Globus pallidus (tissue), 1 donor: Measurements from ENCODE around the gene GNA15.

Source experiments
- DNase-seq: peaks from one replicate; pipeline ENCODE4 v3.0.0-alpha.2; 2015; ENCODE audit warnings: low spot score

Gene GNA15

DNA sequence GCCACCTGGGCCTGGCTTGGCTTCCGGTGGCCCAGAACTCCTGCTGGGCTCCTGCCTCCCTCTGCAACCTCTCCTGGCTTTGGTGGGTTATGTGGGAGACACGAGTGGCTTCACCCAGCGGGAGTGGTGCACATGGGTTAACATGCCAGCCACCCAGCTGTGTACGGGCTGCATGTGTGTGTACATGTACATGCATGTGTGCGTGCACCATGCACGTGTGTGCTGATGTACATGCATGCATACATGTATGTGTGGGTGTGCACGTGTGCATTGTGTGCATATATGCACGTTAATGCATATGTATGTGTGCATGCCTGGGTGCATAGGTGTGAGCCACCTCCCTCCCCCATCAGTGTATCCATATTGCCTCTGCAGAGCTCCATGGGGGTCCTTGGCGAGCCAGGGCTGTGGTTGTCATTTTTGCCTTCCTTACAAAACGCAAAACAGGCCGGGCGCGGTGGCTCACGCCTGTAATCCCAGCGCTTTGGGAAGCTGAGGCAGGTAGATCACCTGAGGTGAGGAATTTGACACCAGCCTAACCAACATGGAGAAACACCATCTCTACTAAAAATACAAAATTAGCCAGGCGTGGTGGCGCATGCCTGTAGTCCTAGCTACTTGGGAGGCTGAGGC is 29.2 kb upstream of the GNA15 start:
- no peak for DNase-seq

DNA sequence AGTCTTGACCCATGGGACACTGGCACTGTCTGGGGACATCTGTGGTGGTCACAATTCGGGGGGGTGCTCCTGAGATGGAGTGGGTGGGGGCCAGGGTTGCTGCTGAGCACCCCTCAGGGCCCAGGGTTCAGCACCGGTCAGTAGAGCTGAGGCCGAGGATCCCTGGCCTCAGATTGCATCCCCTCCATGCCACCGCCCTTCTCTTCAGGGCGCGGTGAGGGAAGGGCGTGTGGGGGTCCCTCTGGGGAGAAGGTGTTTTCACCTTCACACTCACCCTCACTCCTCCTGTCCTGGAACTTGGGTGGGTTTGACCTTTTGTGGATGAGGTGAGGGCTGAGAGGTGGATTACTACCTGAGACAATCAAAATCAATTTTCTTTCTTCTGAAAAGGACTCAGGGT is 28.2 kb upstream of the GNA15 start:
- DNase-seq: no peak

DNA sequence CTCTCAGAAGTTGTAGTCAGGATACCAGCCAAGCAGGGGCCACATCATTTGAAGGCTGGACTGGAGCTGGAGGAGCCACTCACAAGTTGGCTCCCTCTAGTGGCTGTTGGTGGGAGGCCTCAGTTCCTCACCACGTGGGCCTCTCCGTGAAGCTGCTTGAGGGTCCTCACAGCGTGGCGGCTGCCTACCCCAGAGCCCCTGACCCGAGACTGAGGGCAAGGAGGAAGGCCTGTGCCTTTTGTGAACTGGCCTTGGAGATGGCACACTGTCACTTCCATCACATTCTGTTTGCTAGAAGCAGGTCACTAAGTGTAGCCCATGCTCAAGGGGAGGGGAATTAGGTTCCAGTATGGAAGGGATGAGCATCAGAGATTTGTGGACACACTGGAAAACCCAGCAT is 27.1 kb upstream of the GNA15 start:
- DNase-seq: no peak

DNA sequence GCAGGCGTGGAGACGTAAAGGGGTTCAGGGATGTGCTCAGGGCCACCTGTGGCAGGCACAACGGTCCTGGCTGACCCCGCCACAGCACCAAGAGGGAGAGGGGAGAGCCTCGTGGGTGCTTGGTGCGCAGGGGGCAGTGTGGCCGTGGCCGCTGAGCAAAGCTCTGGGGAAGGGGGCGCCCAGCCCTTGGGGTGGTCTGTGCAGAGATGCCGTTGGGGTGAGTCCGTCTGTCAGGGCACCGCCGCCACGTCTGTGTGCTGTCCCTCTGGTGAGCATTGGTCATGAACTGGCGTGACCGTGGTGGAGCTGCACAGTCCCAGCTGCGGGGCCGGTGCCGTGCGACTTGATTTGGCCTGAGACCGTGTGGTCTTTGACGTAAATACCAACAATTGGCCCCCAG is 26.3 kb upstream of the GNA15 start:
- no peak for DNase-seq

DNA sequence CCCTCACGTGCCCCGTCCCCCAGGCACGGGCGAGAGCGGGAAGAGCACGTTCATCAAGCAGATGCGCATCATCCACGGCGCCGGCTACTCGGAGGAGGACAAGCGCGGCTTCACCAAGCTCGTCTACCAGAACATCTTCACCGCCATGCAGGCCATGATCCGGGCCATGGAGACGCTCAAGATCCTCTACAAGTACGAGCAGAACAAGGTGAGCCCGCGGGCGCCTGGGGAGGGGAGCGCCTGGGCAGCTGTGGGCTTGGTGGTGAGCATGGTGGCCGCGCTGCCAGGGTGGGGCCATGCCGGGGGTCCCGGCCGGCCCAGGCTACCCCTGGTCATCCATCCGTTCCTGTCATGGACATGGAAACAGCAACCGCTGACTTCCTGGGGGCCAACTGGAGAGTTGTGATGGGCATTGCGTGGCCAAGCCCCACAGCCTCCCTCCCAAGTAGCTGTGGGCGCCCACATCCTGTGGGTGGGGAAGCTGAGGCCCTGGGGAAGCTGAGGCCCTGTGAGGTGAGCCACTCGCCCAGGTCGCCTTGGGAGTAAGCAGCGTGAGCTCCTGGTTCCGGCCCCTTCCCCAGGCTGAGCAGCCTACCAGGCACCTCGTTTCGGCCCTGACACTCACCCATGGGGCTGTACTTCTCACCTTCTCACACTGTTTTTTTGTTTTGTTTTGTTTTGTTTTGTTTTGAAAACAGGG is 25.6 kb upstream of the GNA15 start:
- no peak for DNase-seq

DNA sequence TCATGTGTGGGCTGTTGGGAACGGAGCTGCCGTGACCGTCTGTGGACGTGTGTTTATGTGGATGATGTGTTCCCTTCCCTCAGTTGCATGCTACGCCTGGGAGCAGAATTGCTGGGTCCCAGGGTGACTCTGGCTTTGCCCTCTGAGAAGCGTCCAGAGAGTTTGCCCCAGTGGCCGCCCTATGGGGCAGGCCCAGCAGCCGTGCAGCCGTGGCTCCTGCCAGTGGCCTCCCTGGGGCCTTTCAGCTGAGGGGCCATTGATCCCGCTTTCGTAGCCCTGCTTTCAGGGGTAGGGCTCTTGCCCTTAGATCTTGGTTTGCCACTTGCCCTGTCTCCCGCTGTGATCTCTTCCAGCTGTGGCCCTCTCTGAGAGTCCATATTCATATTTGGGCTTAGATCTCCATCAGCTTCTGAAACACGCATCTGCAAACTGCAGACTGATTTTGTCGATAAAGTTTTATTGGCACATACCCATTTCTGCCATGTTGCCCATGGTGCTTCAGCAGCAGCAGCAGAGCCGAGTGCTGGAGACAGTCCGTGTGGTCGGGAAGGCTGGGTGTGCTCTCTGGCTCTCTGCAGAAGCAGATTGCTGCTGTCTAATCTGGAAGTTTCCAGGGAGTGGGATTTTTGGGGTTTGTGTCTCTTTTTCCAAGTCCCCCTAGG is 24.1 kb upstream of the GNA15 start:
- no peak for DNase-seq

DNA sequence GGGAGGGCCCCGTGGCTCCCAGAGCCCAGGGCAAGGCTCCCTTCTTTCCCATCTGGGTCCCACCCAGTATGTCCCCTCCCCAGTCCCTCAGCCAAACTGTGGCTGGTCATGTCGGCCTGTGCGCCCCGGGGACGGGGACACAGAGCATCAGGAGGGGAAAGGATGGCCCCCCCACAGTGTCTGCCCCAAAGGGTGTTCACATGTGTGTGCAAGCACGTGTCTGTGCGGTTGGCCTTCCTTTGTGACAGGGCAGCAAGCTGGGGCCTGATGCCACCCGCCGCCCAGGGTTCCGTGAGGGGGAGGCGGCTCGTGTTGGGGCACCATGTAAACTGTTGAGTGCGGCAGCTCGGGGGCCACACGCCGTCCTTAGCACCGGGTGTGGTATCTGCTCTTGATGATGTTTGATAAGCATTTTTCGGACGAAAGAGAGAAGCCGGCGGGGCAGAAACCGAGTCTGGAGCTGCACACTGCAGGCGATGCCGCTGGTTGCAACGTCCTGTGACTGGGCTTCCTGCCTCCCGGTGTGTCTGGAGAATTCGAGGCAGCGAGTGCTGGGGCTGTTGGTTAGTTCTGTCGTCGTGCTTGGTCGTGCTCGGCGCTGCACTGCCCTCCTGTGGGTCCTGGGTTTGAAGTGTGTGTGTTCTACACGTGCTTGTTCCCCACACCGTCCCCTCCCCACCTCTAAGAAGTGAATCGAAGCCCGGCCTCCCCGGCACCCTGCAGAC is 23.3 kb upstream of the GNA15 start:
- no peak for DNase-seq

DNA sequence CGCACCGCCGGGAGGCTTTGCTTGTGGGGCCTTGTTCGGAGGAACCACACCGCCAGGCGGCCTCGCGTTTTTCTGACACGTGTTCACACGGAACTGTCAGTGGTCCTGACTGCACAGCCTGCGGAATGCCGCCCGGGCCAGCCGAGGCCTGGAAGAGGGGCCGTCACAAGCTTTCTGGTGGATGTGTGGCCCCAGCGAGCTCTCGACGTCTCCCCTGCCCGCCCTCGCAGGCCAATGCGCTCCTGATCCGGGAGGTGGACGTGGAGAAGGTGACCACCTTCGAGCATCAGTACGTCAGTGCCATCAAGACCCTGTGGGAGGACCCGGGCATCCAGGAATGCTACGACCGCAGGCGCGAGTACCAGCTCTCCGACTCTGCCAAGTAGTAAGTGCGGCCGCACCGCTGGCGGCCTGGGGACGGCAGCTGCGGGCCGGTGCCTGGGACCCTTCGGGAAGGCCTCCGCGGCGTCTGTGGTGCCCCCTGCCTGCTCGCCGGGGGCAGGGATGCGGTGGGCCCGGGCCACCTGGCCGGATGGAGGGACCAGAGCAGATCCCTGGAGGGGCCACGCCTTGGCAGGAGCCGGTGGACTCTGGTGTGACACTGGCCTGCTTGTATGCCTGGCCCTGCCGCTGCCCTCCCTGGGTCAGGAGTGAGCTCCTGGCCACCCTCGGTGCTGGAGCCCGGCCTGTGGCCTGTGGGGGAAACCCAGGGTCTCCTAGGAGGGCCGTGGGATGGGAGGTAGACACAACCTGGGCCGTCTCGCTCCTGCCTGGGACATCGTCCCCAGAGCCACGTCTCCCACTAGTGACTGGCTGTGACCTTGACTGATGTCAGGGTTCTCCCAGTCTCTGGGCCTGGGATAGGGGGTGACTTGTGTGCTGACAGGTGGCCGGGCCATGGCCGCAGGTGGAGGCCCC is 22.5 kb upstream of the GNA15 start:
- no peak for DNase-seq

DNA sequence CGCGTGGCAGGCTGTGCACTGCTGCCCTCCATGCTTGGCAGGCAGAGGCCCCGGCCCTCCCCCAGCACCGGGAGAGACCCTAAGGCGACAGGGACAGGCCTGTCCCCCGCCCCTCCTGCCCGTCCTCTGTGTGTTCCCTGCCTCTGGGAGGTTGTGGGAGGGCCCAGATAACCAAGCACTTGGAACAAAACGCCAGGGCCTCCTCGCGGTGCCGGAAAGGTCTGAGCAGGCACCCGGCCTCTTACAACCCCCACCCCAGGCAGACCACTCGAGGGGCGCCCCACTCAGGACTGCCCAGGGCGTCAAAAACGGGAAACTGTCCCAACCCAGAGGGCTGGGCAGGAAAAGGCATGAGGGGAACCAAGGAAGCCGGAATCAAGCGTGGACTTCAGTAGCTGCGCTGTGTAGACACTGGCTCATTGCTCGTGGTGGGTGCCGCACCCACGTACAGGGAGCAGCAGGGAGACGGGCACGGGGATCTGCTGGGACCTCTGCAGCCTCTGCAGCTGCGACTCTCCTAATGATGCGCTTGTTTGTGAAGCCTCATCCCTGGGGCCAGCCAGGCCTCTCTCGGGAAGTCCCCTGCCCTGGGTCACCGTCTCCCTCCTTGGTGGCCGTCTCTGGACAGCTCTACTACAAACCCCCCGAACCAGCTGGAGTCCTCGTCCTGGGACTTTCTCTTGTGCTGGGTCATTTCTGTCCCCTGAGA is 21.7 kb upstream of the GNA15 start:
- no peak for DNase-seq

DNA sequence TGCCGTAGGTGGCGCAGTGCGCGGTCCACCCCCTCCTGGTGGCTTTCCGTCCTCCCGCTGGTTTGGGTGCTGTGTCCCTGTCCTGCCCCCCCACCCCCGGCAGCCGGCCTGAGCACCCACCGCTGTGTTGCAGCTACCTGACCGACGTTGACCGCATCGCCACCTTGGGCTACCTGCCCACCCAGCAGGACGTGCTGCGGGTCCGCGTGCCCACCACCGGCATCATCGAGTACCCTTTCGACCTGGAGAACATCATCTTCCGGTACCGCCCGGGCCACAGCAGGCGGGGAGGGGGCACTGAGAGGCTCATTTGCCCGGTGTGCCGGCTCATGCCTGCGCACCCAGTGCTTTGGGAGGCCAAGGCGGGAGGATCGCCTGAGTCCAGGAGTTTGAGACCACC is 21.0 kb upstream of the GNA15 start:
- DNase-seq: no peak

DNA sequence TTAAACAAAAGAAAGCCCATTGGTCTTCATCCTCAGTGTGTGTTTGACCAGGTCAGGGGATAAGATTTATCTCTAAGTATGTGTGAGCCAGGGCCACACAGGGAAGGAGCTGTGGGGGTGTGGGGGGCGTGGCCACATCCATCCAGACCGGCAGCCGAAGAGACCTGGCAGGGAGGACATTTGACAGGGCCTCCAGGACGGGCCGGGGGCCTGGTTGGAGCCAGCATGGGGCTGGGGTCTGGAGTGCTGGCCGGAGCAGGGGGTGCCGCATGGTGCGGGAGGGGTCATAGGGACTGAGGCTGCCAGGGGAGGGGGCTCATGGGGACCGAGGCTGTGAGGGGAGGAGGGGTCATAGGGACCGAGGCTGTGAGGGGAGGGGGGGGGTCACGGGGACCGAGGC is 20.4 kb upstream of the GNA15 start:
- DNase-seq: no peak

DNA sequence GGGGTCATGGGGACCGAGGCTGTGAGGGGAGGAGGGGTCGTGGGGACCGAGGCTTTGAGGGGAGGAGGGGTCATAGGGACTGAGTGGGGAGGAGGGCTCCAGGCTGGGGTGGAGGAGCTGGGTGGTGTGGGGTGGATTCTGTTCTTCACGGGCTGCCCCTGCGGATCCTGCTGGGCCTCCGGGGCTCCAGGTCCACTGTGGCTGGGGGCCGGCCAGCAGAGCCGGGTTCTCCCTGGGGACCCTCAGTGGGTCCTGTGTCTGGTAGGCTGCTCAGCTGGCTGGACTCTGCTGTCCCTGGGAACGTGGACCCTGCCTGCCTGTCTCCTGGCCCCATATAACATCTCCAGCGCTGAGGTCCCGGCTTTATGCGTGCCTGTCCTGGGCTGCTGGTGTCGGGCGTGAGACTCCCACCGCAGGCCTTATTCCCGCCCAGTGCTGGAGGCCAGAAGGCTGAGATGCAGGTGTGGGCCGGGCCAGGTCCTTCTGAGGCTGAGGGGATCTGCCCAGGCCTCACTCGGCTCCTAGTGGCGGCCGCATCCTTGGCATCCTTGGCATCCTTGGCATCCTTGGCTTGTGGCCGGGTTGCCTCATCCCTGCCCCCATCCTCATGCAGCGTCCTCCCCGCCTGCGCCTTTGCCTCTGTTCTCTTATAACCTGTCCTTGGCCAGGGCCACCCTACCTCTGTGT is 19.8 kb upstream of the GNA15 start:
- no peak for DNase-seq

DNA sequence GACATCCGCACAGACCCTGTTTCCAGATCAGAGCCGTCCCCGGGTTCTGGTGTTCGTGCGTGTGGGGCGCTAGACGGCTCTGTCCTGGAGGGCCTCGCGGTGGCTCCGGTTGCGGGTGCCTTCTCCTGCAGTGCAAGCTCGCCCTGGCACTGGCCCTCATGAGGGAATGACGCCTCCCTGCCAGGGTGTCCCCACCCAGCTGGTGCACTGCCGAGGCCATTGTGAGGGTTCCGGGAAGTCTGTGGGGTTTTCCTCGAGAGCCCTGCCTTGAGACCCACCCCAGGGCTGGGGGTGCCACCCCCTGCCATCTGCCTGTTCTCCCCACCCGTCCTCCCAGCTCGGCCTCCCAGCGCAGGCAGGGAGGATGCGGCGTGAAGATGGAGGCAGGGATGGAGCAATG is 19.2 kb upstream of the GNA15 start:
- no peak for DNase-seq

DNA sequence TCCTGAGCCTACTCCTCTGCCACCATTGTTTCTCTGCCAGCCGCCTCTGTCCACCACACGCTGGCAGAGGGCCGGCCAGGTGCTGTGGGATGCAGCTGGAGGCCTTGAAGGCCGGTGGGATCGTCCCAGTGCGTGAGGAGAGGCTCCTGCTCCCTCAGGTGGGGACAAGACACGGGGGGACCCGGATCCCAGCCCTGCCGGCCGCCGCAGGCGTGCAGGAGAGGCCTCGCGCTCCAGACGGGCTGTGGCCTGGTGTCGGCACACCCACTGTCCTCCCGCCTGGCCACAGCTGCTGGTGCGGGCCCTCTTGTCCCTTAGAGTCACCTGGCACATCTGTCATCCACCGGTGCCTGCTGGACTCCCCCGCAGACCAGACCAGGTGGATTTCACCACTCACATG is 18.1 kb upstream of the GNA15 start:
- DNase-seq: no peak

DNA sequence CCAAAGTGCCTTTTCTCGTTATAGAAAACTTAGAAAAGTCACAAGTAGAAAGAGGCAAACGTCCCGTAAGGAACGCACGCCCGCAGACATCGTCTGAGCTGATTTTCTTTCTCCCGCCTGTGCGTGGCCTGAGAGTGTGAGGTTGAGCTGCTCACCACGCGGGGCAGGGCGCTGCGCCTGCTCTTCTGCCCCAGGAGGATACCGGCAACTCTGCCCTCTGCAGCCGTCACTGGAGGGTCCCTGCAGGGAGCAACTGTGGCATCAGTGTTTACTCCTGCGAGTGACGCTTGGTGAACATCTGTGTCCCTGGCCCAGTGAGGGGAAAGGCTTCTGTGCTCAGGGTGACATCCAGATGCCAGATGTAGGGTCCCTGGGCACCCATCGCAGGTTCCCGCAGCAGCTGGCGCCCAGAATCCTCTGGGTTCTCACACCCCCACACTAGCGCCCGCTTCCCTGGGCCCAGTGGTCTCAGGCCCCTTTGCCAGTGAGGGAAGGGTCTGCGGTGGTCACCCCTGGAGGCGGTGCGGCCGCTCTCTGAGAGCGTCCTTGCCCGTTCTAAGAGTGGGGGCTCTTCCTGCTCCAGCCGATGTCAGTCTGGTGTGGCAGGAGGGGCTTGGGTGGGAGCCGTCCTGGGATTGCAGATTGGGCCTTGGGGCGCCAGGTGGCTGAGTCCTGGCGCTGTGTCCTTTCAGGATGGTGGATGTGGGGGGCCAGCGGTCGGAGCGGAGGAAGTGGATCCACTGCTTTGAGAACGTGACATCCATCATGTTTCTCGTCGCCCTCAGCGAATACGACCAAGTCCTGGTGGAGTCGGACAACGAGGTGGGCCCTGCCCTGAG is 17.4 kb upstream of the GNA15 start:
- DNase-seq: no peak

DNA sequence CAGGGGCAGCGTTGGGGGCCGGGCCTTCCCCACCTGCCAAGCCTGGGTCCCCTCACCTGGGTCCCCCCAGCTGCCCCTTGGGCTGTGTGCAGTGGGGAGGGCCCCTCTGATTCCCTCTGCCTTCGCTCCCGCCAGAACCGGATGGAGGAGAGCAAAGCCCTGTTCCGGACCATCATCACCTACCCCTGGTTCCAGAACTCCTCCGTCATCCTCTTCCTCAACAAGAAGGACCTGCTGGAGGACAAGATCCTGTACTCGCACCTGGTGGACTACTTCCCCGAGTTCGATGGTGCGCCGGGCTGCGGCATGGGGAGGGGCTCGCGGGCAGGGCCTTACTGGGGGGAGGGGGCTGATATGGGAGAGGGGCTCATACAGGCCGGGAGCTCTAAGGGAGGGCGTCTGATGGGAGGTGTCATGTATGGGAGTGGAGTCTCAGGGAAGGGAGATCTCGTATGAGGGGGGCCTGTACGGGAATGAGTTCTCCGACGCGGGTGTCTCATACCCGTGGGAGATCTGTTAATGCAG is 16.7 kb upstream of the GNA15 start:
- no peak for DNase-seq

DNA sequence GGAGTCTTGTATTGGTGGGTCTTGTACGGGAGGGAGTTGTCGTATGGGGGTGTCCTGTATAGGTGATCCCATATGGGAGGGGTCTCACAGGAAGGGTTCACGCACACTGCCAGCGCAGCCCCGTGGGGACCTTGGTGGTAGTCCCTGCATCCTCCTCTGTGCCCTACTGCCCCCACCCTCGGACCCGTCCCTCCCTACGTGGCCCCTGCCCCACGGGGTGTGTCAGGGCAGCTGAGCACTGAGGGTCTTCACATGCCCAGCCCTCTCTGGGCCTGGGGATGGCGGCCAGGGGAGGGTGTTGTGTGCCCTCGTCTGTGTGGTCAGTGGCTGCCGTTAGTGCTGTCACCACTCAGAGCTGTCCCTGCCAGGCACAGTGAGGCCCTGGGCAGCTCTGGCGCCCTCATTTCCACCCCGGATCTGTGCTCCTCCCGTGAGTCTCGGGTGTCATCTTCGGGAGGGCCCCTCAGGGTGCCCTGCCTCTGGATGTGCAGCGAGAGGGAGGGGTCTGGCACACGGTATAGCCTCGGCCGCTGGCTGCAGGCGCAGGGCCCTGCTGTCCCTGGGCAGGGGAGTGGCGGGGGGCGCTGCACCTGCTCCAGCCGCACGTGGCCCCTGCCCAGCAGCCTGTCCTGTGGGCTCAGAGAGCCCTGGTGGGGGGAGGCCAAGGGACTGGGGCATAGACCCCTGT is 16.0 kb upstream of the GNA15 start:
- peak; percentile 57 for DNase-seq

DNA sequence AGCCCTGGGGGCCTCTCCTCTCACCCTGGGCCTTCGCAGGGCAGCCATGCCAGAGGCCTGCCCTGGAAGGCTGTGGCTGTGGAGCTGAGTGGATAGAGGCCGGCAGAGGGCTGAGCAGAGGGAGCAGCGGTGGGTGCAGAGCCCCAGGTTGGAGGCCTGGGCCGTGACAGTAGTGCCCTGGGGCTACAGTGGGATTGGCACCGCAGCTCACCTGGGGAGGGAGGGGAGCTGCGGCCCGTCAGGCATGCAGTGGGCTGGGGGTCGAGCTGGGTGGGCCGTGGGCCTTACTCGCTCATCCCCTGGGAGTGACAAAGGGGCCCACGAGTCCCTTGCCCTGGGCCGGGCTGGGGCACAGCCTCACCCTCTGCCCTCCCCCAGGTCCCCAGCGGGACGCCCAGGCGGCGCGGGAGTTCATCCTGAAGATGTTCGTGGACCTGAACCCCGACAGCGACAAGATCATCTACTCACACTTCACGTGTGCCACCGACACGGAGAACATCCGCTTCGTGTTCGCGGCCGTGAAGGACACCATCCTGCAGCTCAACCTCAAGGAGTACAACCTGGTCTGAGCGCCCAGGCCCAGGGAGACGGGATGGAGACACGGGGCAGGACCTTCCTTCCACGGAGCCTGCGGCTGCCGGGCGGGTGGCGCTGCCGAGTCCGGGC is 15.1 kb upstream of the GNA15 start:
- no peak for DNase-seq
